Heart left ventricle (tissue), 13 donors: ENCODE data around the gene LMBR1.

Source experiments
- CTCF ChIP-seq, 12 donors: fragments of 200-600 bp; sonication (generic) in 4 of 12; IDR thresholded peaks; one replicate each; pipeline versions ENCODE4 v1.5.0 to v1.8.0; 2018 to 2022; ENCODE audit warnings: antibody characterized with exemption in 12 of 12, mild to moderate bottlenecking in 5 of 12
- POLR2A ChIP-seq, 2 donors: fragments of 450-650 bp; IDR thresholded peaks; one replicate each; pipeline ENCODE4 v1.6.1; 2017; ENCODE audit warnings: antibody characterized with exemption in 2 of 2, mild to moderate bottlenecking in 2 of 2, moderate library complexity in 2 of 2
- donor health status: ischemic (EF 13 %, LVEDD 7.1; RV severe dilation, severe dysfunction).
- donor health status: DM: no; HTN: yes; CAD: no.
- donor health status: DM: no; HTN: no; CAD: no.
- donor health status: ischemic (EF 25% LVEDD 6.9; RV normal size, moderate dysfunction).
- donor health status: ischemic (EF 25% LVEDD 5.7; RV mildly dilated, moderate dysfunction).
- donor health status: ischemic (EF 35%, LVEDD 5.7; RV mildly dilated, moderate dysfunction).
- donor health status: nonischemic (EF 11% LVEDD 7.7; RV severe dilation, severe dysfunction).
- donor health status: DM: yes; HTN: yes; CAD: no.
- donor health status: PGD.
- donor health status: ischemic (EF 29% LVEDD 5.4; RV normal size, mild dysfunction).
- donor health status: nonischemic (EF 23%, LVEDD 6.1; RV moderate dilation, normal function).

GRCh38 chr7:156691764-156692163 lies 201.2 kb downstream of the LMBR1 start:
- TF ChIP-seq CTCF (IDR thresholded peaks at IDR 0.05) (no peak), POLR2A (IDR thresholded peaks at IDR 0.05) (no peak)
